Measurements from ENCODE around the gene BCS1L. TPM values are rescaled to one million over a fixed set of nuclear protein-coding genes. Genes with fewer than 3 reads are reported as not detected.
A peak's percentile ranks its signal among the peaks of the same experiment; 100 is the strongest.

BCS1L gene
- total RNA-seq, 6 experiments from 2014 or later = 32.9 to 43.5 (median 35.8) TPM

- H3K27me3 Mint-ChIP-seq (ENCODE audit: insufficient read depth) = no peaks in the 10 kb centered on the region; the same call in 1 of the 2 replicates
- H3K36me3 Mint-ChIP-seq (ENCODE audit: low read depth) = peaks cover 13% of the 10 kb centered on the region
- H3K27ac Mint-ChIP-seq = no peak overlapping the region
- H3K4me3 Mint-ChIP-seq = no peak overlapping the region
- DNase-seq = no peak
- peaks cover 11% of the 10 kb centered on the region for H3K4me1 Mint-ChIP-seq (ENCODE audit: low read depth)
- TF ChIP-seq CTCF (IDR thresholded peaks at IDR 0.05) = no peak
- no peaks in the 10 kb centered on the region for H3K9me3 Mint-ChIP-seq
These were observed 17.3 kb upstream of the BCS1L start for GRCh38 chr2:218642121-218642656.

GRCh38 chr2:218642786-218643185 lies 16.7 kb upstream of the BCS1L start:
- H3K9me3 Mint-ChIP-seq = no peaks in the 10 kb centered on the region
- H3K27me3 Mint-ChIP-seq (ENCODE audit: insufficient read depth) = no peaks in the 10 kb centered on the region; the same call in 1 of the 2 replicates
- no peak for TF ChIP-seq CTCF (IDR thresholded peaks at IDR 0.05)
- peaks cover 13% of the 10 kb centered on the region for H3K36me3 Mint-ChIP-seq (ENCODE audit: low read depth)
- H3K4me3 Mint-ChIP-seq = no peak overlapping the region
- peaks cover 11% of the 10 kb centered on the region for H3K4me1 Mint-ChIP-seq (ENCODE audit: low read depth)
- no peak overlapping the region for H3K27ac Mint-ChIP-seq
- DNase-seq = no peak

GRCh38 chr2:218643751-218644310 lies 15.7 kb upstream of the BCS1L start:
- H3K27ac Mint-ChIP-seq = no peak overlapping the region
- peaks cover 24% of the 10 kb centered on the region for H3K36me3 Mint-ChIP-seq (ENCODE audit: low read depth)
- no peaks in the 10 kb centered on the region for H3K9me3 Mint-ChIP-seq
- TF ChIP-seq CTCF (IDR thresholded peaks at IDR 0.05) = no peak
- peaks cover 11% of the 10 kb centered on the region for H3K4me1 Mint-ChIP-seq (ENCODE audit: low read depth)
- H3K4me3 Mint-ChIP-seq = no peak overlapping the region
- no peaks in the 10 kb centered on the region; the same call in 1 of the 2 replicates for H3K27me3 Mint-ChIP-seq (ENCODE audit: insufficient read depth)
- DNase-seq = no peak

GRCh38 chr2:218644721-218645120 lies 14.8 kb upstream of the BCS1L start:
- H3K36me3 Mint-ChIP-seq (ENCODE audit: low read depth) = peaks cover 22% of the 10 kb centered on the region
- H3K27ac Mint-ChIP-seq = peak overlapping the region; percentile 85

GRCh38 chr2:218645126-218645525 lies 14.4 kb upstream of the BCS1L start:
- Mint-ChIP-seq H3K4me3 (no peak overlapping the region), H3K27me3 (ENCODE audit: insufficient read depth) (no peaks in the 10 kb centered on the region; the same call in 1 of the 2 replicates), H3K4me1 (ENCODE audit: low read depth) (peaks cover 11% of the 10 kb centered on the region), H3K36me3 (ENCODE audit: low read depth) (peaks cover 22% of the 10 kb centered on the region), H3K9me3 (no peaks in the 10 kb centered on the region), H3K27ac (peak overlapping the region; percentile 85)
- TF ChIP-seq CTCF (IDR thresholded peaks at IDR 0.05) = no peak
- peak; percentile 66 for DNase-seq

More at GRCh38 chr2:218644721-218645120, 14.8 kb upstream of the BCS1L start:
- TF ChIP-seq CTCF (IDR thresholded peaks at IDR 0.05) = peak; percentile 10; the same call in 1 of the 2 replicates
- DNase-seq = no peak
- H3K9me3 Mint-ChIP-seq = no peaks in the 10 kb centered on the region
- peaks cover 11% of the 10 kb centered on the region for H3K4me1 Mint-ChIP-seq (ENCODE audit: low read depth)
- no peaks in the 10 kb centered on the region; the same call in 1 of the 2 replicates for H3K27me3 Mint-ChIP-seq (ENCODE audit: insufficient read depth)
- H3K4me3 Mint-ChIP-seq = no peak overlapping the region

All from HFFc6 (cell line).